ENCODE data around the gene DACH1. TPM values are rescaled to one million over a fixed set of nuclear protein-coding genes. Genes with fewer than 3 reads are reported as not detected.

The DACH1 gene
- total RNA-seq, 4 donors from 2014 or later, result 1.5 to 55.1 (median 4.7) TPM

GRCh38 chr13:71714802-71715375, 152.1 kb downstream of the DACH1 start:
- TF ChIP-seq POLR2A (IDR thresholded peaks at IDR 0.05), result no peak
- TF ChIP-seq, protein P1, sequence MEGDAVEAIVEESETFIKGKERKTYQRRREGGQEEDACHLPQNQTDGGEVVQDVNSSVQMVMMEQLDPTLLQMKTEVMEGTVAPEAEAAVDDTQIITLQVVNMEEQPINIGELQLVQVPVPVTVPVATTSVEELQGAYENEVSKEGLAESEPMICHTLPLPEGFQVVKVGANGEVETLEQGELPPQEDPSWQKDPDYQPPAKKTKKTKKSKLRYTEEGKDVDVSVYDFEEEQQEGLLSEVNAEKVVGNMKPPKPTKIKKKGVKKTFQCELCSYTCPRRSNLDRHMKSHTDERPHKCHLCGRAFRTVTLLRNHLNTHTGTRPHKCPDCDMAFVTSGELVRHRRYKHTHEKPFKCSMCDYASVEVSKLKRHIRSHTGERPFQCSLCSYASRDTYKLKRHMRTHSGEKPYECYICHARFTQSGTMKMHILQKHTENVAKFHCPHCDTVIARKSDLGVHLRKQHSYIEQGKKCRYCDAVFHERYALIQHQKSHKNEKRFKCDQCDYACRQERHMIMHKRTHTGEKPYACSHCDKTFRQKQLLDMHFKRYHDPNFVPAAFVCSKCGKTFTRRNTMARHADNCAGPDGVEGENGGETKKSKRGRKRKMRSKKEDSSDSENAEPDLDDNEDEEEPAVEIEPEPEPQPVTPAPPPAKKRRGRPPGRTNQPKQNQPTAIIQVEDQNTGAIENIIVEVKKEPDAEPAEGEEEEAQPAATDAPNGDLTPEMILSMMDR (IDR thresholded peaks at IDR 0.05), result no peak
- Histone ChIP-seq H3K4me3 (no peak overlapping the region), H3K9me3 (no peaks in the 10 kb centered on the region), H3K4me1 (no peaks in the 10 kb centered on the region), H3K27ac (no peak overlapping the region), H3K27me3 (no peaks in the 10 kb centered on the region), H3K36me3 (no peaks in the 10 kb centered on the region)
- intact Hi-C loops (cut with DNase I; ENCODE audit: low total_unique reads), result no loop called here
- DNase-seq, result no peak

DNA sequence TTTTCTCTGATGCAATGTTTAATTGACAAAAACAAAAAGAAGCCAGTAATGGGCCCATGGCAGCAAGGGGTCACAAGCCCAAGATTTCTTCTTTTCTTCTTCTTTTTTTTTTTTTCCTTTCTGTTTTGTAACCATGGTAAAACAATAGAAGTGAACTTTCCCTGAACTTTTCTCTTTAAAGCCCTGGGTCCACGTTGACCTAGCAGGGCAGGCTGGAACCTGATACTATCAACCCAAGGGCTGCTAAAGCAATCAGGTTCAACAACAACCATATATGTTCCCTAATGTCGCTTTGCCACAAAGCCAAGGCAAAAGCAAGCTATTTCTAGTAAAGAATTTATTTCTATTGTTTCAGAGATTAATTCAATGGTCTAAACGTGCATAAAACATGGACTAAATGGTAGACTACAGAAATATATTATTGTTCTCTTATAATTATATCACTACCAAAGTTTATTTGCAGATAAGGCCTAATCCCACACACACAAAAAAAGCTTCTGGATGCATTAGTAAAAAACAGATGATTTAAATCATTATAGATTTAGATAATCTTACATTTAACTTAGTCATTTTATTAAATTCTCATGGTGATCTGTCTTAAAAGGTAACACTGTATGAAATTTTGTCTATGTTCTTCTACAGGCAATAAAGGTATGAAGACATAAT, 153.9 kb downstream of the DACH1 start:
- Histone ChIP-seq H3K27me3 (no peaks in the 10 kb centered on the region), H3K36me3 (no peaks in the 10 kb centered on the region), H3K27ac (no peak overlapping the region), H3K4me3 (no peak overlapping the region), H3K9me3 (no peaks in the 10 kb centered on the region), H3K4me1 (no peaks in the 10 kb centered on the region)
- intact Hi-C loops (cut with DNase I; ENCODE audit: low total_unique reads), result no loop called here
- DNase-seq, result no peak
- no peak for TF ChIP-seq POLR2A (IDR thresholded peaks at IDR 0.05)
- TF ChIP-seq, protein P1 (IDR thresholded peaks at IDR 0.05), result no peak

DNA sequence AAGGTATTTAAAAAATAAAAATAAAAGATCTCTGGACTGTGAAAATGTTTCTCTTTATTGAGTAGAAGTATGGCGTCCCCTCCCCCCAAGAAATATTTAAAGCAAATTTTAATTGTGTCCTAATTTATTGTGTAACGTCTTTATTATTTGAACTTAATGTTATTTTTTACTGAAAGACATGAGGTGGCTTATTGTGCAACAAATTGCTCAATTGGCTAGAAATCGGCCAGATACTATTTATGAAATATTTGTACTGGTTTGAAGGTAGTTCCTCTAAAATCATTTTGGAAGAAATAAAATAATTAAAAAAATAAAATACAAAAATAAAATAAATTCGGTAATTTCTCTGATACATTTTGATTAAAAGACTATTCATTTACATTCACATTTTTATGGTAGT, 162.3 kb downstream of the DACH1 start:
- TF ChIP-seq, protein P1 (IDR thresholded peaks at IDR 0.05), result no peak
- TF ChIP-seq POLR2A (IDR thresholded peaks at IDR 0.05), result no peak
- H3K9me3 ChIP-seq, result no peaks in the 10 kb centered on the region
- H3K4me1 ChIP-seq, result no peaks in the 10 kb centered on the region
- H3K4me3 ChIP-seq, result no peak overlapping the region
- H3K36me3 ChIP-seq, result no peaks in the 10 kb centered on the region
- H3K27ac ChIP-seq, result no peak overlapping the region
- no peak for DNase-seq
- no peaks in the 10 kb centered on the region for H3K27me3 ChIP-seq
- intact Hi-C loops (cut with DNase I; ENCODE audit: low total_unique reads), result no loop called here

- H3K9me3 ChIP-seq, result no peaks in the 10 kb centered on the region
- no peak overlapping the region for H3K27ac ChIP-seq
- H3K36me3 ChIP-seq, result no peaks in the 10 kb centered on the region
- TF ChIP-seq POLR2A (IDR thresholded peaks at IDR 0.05), result no peak
- TF ChIP-seq, protein P1 (IDR thresholded peaks at IDR 0.05), result no peak
- no peaks in the 10 kb centered on the region for H3K27me3 ChIP-seq
- no peaks in the 10 kb centered on the region for H3K4me1 ChIP-seq
- intact Hi-C loops (cut with DNase I; ENCODE audit: low total_unique reads), result no loop called here
- no peak for DNase-seq
- H3K4me3 ChIP-seq, result no peak overlapping the region
Measured at GRCh38 chr13:71703138-71703537, 163.9 kb downstream of the DACH1 start.

GRCh38 chr13:71702253-71702652, 164.8 kb downstream of the DACH1 start:
- TF ChIP-seq, protein P1 (IDR thresholded peaks at IDR 0.05), result no peak
- no peak for TF ChIP-seq POLR2A (IDR thresholded peaks at IDR 0.05)
- Histone ChIP-seq H3K4me3 (no peak overlapping the region), H3K36me3 (no peaks in the 10 kb centered on the region), H3K27ac (no peak overlapping the region), H3K27me3 (no peaks in the 10 kb centered on the region), H3K4me1 (no peaks in the 10 kb centered on the region), H3K9me3 (no peaks in the 10 kb centered on the region)
- intact Hi-C loops (cut with DNase I; ENCODE audit: low total_unique reads), result no loop called here
- DNase-seq, result no peak

Data from uterus (tissue), 4 donors.